Activated CD4-positive, alpha-beta T cell treated with anti-CD3 and anti-CD28 coated beads, Interleukin-2, amount 50 U/mL, for 4 hours (primary cell): ENCODE data around the gene ABHD11.
"Not testable (repeated sequence)": the region's sequence is repeated elsewhere in the genome, so short reads cannot be mapped to it uniquely, and the experiment has no call there.

Experiments
- DNase-seq, 2 experiments: peaks; one replicate each; pipeline ENCODE4 v3.0.0-alpha.2; 2020

ABHD11 gene

DNA sequence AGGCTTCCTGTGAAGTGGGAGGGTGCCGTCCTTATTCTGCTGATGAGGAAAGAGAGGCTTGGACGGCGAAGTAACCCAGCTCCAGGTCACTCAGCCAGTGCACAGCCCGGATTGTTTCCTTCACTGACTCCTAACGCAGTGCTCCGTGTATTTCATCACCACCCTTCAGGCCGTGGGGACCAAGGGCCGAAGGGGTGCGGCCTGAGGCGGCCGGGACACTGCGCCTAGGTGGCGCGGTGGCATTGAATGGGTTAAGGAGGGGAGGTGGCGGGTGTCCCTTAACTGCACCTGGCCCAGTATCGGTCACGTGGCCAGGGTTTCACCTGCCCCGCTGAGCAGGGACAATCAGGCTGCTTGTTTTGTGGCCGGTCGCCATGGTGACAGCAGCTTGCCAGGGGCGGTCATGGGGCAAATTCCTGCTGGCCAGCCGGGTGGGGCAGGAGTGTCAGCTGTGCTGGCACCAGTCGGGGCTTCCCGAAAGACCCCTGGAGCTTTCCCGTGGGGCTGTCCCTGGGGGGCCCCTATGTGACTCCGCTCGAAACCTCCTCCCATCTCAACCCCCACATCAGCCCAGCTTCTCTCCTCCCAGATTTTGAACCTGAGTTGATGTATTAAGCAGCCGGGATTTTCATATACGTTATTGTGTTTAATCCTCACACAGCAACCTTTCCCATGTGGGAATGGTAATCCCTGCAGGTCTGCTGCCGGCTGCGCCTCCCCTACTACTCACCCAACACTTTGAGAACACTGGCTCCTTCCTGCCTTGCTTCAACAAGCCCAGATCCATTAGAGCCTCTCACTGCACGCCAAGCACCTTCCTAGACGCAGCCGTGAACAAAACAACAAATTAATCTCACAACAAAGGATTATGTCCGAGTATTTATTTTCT is 4.4 kb upstream of the ABHD11 start:
- DNase-seq = no peak

DNA sequence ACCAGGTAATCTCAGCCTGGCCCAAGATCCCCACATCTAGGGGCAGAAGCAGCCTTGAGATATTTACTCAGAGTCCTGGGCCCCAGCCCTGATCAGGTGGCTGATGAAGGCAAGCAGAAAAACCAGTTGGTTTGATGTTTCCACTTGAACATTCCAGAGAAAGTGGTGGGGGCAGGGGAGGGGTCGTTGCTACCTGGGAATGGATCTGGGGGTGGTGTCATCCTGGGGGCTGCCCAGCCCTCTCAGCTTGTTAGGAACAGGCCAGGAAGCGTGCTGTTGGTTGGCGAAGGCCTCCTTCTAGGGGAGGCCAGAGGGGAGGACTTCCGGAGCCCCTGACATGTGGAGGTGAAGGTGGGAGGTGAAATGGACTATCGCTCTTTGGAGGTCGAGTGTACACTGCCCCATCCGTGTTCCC is 3.7 kb upstream of the ABHD11 start:
- DNase-seq = no peak

DNA sequence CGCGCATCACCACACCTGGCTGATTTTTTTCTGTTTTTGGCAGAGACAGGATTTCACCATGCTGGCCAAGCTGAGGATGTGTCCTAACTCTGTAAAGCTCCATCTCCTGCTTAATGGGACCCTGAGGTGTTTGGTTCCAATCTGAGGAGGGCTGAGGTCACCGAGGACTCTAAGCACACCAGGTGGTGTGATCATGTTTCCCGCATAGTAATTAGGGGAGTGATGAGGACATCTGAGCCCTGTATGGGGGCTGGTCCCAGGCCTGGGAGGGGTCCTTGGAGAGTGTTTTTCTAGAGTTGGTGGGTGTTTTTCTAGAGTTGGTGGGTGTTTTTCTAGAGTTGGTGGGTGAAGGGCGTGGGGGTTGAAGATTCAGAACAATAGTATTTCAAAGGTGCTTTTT is 3.0 kb upstream of the ABHD11 start:
- no peak for DNase-seq

DNA sequence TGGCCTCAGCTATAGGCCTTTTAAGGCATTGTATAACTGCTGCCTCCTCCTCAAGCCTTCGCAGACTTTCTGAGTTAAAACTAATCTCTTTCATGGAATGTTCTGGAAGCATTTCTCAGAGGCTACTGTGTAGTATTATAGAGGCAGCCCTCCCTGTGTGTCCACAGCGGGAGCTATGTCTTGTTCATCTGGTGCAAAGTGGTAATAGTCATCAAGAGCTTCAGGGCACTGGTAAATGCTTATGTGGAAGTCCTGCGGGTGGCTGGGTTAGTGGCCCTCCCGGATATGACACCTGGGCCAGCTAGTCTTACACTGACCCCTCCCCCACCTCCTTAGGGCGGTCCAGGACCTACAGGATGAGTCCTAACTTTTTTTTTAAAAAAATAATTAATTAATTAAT is 2.2 kb upstream of the ABHD11 start:
- DNase-seq = no peak

DNA sequence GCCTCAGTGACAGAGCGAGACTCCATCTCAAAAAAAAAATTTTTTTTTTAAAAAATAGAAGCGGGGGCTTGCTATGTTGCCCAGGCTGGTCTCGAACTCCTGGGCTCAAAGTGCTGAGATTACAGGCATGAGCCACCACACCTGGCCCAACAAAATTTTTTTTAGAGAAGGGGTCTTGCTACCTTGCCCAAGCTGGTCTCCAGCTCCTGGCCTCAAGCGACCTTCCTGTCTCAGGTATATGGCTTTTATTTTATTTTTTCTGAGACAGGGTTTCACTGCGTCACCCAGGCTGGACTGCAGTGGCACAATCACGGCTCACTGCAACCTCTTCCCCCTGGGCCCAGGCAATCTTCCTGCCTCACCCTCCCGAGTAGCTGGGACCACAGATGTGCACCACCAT is 1.6 kb upstream of the ABHD11 start:
- DNase-seq = no peak

DNA sequence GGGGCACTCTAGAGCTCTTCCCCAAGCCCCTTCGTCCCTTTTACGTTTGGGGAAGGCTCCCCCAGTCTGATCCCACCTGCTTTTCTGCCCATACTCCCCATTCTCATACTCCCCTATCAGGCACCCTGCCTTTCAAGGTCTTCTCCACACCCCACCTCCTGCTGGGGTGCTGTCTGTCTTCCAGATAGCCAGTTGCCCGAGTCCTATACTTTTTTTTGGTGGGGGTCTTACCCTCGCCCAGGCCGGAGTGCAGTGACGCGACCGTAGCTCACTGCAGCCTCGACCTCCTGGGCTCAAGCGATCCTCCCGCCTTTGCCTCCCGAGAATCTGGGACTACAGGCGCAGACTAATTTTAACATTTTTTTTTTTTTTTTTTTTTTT is 775 bp upstream of the ABHD11 start:
- DNase-seq = no peak

DNA sequence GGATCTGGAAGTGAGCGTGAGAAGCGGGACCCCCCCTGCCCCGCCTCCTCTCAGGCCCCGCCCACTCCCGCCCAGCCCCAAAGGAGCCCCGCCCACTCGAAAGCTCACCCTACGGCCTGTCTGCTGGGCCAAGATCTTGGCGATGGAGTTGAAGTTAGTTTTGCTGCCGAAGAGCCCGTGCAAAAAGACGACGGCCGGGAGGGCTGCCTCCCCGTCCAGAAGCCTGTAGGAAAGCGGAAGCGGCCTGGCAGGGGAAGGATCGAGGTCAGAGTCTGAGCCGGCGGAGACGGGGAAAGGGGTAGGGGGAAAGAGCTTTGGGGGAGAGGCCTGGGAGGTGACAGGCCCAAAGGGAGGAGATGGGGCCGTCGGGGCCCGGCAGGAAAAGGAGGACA is 386 bp downstream of the ABHD11 start:
- DNase-seq = peak; percentile 57 to 62

DNA sequence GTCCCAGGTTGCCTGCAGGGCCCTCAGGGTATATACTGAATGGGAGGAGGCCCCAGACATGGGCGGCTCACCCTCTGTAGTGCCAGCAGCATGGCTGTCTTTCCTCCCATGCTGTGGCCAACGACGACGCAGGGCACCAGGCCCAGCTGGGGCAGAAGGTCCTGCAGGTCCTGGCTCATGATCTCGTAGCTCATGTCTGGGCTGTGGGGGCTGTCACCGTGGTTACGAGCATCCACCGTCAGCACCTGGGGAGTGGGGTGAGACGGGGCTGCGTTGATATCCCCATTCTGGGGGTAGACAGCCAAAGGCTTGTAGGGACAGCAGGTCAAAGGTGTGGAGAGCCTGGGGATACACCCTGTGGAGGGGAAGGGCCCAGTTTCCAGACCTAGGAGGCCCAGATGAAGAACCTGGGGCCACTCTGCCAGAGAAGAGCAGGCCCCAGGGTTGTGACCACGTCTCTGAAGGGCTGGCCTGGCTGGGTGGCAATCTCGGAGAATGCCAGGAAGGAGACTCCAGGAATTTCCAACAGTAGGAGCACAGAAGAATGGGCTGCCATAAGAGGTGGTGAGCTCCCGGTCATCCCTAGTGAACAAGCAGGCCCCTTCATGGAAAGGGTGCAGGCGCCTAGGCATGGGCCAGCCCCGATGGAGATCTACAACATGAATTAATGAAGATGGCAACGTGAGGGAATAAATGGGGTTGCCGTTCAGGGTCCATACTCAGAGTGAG is 947 bp downstream of the ABHD11 start:
- no peak for DNase-seq

DNA sequence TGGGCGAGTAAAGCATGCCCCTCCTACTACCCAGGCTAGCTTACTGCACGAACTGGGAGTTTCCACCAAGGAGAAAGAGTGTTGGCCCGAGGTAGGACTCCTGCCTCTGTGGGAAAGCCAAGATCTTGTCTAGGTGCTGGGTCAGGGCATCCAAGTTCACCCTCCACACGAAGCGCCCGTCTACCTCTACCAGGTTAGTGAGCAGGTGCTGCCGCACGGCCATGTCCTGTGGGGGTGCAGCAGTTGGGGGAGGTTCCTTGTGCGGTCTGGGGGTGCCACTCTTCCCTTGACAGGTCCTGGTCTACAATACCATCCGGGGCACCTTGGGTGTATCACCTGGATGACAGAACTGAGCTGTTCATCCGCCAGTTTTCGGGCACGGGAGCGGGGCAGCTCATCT is 1.7 kb downstream of the ABHD11 start:
- no peak for DNase-seq

DNA sequence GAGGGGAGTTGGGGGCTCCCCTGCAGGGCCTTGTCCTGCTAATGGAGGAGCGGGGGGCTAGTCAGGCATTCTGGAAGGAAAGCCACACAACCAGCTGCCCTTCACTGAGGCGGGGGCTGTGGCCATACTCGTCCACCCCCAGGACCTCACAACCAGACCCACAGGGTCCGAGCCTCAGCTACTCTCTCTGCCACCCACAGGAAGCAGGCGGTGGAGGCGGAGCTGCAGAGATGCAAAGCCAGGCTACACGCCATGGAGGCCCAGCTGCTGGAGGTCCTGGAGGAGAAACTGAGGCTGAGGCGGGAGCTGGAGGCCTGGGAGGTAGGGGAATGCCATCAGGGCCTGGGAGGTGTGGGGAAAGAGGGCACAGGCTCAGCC is 3.1 kb downstream of the ABHD11 start:
- DNase-seq = no peak

DNA sequence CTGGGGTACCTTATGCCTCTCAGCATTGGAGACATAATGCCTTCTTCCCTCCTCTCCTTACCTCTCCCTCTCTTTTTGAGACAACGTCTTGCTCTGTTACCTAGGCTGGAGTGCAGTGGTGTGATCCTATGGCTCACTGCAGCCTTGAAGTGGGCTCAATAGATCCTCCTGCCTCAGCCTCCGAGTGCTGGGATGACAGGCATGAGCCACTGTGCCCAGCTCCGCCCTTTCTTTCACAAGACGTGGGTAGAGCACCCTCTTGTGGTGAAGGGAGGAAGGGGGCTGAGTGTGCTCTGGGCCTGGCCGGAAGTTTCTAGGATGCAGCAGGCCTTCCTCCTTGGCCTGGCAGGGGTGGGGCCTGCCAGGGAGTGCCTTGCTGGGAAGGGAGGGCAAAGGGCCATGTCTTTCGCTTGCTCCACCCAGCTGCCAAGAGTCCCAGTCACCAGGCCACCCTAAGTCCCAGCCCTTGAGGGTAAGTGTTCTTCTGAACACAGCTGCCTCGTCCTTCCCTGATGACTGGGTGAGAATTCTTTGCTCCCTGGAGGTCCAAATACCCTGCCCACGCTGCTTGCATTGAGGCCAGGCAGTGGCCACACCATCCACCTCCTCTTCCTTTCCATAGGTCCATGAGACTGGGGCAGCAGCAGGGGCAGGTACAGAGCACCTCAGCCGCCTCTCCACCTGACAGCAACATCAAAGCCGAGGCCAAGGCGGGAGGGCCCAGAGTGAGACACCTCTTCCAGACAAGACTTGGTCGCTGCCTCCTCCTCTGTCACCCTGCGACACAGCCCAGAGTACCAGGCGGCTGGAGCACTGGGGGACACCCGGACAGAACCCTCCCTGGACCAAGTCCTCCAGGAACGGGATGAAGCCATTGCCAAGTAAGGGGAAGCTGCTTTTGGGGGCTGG is 3.7 kb downstream of the ABHD11 start:
- peak; percentile 75 to 79 for DNase-seq

DNA sequence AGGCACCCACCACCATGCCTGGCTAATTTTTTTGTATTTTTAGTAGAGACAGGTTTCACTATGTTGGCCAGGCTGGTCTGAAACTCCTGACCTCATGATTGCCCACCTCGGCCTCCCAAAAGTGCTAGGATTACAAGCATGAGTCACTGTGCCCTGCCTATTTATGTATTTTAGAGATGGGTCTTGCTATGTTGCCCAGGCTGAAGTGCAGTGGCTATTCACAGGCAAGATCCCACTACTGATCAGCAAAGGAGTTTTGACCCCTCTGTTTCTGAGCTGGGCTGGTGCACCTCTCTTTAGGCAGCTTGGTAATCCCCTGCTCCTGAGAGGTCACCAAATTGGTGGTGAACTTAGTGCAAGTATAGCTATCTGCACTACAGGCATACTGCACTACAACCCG is 6.2 kb downstream of the ABHD11 start:
- no peak for DNase-seq

DNA sequence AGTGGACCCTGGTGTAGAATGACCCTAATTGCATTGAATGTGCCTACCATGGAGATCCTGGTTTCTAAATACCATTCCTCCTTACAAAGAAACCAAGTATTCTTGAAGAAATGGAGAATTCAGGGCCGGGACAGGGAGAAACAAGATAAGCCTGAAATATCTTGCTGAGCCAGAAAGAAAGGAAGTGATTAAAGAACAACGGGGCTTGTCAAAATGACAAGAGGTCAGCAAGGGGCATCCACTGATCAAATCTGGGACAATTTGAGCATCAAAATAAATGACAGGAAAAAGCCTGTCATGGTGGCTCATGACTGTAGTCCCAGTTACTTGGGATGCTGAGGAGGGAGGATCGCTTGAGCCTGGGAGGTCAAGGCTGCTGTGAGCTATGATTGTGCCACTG is 8.1 kb downstream of the ABHD11 start:
- no peak for DNase-seq

DNA sequence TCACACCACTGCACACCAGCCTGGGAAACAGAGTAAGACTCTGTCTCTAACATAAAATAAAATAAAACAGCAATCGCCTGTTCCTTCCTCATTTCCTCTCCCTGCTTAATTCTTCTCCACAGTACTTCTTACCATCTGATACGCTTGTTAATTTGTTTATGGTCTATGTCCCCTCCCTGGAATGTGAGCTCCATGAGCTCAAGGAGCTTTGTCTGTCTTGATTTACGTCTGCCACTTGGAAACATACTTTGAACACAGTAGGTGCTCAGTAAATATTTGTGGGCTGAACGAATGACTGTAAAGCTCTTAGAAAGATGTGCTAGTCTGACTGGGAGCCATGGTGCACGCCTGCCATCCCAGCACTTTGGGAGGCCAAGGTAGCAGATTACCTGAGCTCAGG is 10.1 kb downstream of the ABHD11 start:
- no peak for DNase-seq

DNA sequence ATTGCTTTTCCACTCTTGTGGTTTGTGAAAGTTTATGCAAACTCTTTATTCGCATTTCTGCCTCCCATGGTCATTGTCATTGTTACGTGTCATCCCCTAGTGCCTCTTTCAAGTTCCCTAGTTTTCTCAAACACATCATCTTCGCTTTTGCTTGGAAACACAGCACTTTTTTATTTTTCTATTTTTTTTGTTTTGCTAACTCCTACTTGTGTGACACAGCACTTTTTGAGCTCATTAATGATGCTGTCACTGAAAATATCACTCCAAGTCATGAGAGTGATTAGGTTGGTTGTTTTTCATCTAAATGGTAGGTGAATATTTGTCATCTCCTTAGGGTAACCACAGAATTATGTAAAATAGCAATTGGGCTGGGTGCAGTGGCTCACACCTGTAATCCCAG is 10.7 kb downstream of the ABHD11 start:
- DNase-seq = no peak

DNA sequence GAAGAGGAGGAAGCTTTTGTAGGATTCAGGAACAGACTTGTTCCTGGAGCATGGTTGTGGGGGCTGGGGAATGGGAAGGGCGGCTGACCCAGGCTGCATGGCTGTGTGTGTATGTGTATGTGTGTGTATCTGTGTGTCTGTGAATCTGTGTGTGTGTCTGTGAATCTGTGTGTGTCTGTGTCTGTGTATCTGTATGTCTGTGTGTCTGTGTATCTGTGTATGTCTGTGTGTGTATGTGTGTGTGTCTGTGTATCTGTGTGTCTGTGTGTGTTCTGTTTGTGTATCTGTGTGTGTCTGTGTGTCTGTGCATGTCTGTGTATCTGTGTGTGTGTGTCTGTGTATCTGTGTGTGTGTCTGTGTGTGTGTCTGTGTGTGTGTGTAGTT is 12.5 kb downstream of the ABHD11 start:
- DNase-seq = no peak

DNA sequence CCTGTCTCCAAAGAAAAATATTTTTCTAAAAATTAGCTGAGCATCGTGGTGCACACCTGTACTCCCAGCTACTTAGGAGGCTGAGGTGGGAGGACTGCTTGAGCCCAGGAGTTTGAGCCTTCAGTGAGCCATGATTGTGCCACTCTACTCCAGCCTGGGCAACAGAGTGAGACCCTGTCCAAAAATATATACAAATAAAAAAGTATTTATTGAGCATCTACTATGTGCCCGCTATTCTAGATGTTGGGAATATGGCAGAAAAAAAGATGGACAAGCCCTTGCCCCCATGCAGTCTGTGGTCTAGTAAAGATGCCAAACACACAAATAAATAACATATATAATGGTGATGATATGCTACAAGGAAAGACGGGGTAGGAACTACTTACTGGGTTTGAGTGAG is 14.8 kb downstream of the ABHD11 start:
- no peak for DNase-seq

DNA sequence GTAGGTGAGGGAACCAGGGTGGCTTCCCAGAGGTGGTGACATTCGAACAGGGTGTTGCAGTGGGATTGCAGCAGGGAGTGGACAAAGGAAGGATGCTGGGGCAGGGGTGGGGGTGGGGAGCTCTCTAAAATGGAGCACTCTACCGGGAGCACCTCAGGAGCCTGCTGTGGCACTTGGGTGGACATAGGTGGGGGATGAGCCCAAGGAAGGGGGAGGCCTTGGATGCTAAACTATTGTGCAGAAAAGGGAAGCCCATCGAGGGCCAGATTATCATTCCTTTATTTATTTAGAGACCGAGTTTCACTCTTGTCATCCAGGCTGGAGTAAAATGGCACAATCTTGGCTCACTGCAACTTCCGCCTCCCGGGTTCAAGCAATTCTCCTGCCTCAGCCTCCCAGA is 15.8 kb downstream of the ABHD11 start:
- no peak for DNase-seq

DNA sequence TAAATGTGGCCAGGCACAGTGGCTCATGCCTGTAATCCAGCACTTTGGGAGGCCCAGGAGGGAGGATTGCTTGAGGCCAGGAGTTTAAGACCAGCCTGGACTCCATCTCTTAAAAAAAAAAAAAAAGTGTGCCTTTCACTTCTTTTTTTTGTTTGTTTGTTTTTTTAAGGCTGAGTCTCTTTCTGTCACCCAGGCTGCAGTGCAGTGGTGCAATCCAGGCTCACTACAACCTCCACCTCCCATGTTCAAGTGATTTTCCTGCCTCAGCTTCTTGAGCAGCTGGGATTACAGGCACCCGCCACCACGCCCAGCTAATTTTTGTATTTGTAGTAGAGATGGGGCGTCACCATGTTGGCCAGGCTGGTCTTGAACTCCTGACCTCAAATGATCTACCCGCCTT is 16.4 kb downstream of the ABHD11 start:
- not testable (repeated sequence) for DNase-seq

DNA sequence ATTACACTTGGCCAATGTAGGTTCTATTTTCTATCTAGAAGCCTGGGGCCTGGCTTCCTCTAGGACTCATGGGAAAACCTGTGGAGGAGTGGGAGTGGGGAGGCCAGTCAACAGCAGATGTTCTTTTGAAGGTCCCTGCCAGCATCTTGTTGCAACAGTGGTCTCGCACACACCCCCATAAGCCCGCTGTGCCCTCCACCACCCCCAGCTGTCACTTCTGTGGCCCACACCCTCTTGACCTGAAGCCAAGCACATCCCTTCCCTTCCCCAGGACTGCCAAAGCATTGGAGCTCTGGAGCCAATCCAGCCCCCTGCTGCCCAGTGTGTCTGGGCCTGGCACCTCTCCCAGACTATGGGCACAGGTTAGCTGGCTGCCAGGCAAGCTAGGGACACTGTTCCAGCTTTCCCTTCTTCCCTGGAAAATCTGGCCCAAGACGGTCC is 17.2 kb downstream of the ABHD11 start:
- DNase-seq = no peak

DNA sequence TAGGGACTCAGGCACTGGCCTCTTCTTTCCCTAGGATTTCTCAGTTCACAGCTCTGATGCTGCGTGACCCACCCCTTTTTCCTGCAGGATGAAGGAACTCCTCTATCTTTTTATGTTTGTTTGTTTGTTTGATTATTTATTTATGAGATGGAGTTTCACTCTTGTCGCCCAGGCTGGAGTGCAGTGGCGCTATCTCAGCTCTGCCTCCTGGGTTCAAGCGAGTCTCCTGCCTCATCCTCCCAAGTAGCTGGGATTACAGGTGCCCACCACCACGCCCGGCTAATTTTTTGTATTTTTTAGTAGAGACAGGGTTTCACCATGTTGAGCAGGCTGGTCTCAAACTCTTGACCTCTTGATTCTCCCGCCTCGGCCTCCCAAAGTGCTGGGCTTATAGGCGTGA is 18.2 kb downstream of the ABHD11 start:
- not testable (repeated sequence) for DNase-seq

DNA sequence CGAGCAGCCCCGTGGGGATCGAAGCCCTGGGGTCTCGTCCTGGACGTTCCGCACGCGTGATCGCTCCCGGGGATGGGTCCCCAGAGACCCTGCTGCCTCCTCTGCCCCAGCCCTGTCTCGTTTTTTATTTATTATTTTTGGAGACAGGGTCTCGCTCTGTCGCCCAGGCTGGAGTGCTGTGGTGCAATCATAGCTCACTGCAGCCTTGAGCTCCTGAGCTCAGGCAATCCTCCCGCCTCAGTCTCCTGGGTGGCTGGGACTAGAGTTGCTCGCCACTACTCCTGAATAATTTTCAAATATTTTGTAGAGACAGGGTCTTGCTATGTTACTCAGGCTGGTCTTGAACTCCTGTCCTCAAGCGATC is 18.8 kb downstream of the ABHD11 start:
- no peak for DNase-seq
